NT2/D1 (cell line): ENCODE data around the gene TANC1.

Source experiments
- YY1 ChIP-seq: IDR thresholded peaks from 2 replicates; pipeline ENCODE4 v1.6.1; 2011; ENCODE audit not compliant: insufficient read length, insufficient read depth
- ZNF274 ChIP-seq: IDR thresholded peaks from 2 replicates; pipeline ENCODE4 v1.6.1; 2011; ENCODE audit warnings: mild to moderate bottlenecking, low read depth, low read length

DNA sequence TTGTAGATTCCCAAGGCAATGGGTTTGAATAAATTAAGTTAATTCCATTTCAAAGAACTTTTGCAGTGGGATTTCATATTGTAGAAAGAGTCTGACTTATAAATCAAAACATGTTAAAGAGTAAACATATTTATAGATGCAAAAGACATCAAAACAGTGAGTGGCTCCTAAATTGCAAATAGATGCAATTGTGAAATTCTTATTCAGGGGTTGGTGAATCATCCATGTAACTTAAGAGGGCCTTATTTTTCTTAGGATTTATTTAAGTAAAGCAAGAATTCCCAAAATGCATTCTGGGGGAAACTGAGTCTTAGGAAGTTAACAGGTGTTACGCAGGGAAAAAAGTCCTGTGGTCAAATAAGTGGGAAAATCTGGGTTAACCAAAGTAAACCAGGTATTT, 11.3 kb downstream of the TANC1 start:
- TF ChIP-seq YY1, result no peak
- TF ChIP-seq ZNF274, result no peak
